ELR (cell line): ENCODE data around the gene LGALS3.

Experiments used
- DNase-seq: peaks from one replicate; pipeline ENCODE4 v3.0.0-alpha.2; 2015; ENCODE audit warnings: low read depth

The LGALS3 gene

DNA sequence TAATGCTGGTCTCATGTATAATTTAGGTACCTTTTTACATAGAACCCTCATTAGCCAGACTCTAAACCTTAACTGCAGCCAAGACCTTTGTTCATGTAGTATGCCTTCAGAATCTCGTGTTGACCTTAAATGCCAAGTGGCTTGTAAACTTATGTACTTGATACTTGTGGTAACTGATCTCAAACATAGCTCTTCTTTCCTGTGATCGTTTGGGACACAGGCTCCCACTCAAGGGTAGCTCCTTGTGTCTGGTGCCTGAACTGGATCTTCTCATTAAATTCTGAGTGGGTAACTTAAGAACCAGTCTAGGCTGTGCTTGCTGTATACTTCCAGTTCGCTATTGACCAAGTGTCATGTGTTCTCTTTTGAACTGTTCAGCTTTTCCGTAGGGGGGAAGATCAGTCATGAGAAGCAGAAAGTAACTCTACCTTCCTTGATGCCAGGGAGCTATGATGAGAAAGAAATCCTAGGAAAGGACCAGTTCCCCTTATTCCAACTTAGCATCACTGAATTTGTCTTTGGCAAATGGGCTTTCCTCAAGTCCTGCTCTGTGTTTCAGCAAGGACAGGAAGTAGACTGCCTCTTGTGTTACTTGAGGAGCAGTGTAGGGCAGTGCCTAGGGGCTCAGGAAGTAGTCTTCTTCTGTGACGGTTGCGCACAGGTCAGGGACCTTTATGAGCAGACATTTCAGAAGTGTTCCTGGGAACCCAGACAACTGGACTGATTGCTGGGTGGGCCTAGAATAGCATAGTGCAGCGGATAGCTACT lies 2.5 kb downstream of the LGALS3 start:
- DNase-seq: peak; percentile 37

DNA sequence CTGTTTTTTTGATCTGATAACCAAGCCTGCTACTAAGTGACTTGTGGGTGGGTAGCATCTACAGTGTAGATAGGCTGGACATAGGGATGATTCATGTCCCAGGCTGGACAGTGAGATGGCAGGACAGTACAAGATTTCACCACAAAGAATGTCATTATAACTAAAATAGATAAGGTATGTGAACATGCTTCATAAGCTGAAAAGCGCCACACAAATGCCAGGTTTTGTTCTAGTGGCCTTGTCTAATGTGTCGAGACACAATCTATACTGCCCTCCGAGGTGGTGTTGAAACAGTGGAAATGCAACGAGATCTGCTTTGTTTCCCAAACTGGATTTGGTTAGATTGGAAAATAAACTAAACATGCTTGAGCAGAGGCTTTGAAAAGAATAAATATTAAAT lies 4.4 kb downstream of the LGALS3 start:
- DNase-seq: peak; percentile 69

DNA sequence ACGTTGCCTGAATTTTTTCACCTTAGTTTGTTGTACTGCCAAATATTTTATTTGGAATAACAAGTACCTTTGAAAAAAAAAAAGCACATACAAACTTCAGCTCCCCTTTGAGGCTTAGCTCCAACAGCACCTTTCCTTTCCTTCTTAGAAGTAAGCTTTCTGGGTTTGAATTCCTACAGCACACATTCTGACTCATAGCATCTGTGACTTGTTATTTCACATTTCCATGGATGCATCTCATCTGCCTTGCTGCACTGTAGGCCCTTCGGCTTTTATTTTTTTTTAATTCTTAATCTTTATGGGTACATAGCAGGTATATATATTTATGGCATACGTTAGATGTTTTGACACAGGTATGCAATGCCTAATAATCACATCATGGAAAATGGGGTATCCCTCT lies 7.2 kb downstream of the LGALS3 start:
- peak; percentile 59 for DNase-seq

- no peak for DNase-seq
Observed at GRCh38 chr14:55136885-55137786, 8.1 kb downstream of the LGALS3 start.

- DNase-seq: no peak
Observed at GRCh38 chr14:55138091-55138490, 9.0 kb downstream of the LGALS3 start.

GRCh38 chr14:55139141-55139540 lies 10.1 kb downstream of the LGALS3 start:
- DNase-seq: no peak

DNA sequence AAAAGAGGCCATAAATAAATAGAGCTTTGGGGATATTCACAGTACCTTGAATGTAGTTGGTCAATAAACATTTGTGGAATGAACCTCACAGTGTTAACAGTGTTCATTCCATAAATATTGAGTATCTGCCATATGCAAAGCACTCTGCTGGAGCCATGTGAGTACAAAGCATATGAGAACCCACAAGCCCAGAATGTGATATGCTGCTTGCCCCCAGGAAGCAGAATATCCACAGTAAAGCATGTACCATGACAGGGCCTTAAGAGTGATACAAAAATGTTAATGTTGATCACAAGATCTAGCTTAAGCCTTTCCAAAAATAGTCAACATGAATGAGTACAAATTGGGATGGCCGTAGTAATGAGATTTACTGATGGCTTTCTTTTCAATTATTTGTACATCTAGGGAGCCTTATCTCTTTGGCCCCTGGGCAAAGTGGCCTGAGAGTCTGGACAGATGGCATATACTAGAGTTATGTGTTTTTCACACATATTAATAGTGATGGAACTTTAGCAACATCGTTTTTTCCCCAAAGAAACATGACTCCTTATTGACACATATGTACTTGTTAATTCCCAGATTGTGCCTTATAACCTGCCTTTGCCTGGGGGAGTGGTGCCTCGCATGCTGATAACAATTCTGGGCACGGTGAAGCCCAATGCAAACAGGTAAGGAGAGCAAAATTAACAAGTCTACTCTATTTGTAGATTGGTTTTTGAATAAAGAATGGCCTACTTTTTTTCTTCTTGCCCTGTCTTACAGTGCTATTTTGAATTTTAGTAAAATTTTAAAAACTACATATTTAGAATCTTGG lies 10.9 kb downstream of the LGALS3 start:
- DNase-seq: no peak

GRCh38 chr14:55141825-55142224 lies 12.8 kb downstream of the LGALS3 start:
- DNase-seq: no peak

DNA sequence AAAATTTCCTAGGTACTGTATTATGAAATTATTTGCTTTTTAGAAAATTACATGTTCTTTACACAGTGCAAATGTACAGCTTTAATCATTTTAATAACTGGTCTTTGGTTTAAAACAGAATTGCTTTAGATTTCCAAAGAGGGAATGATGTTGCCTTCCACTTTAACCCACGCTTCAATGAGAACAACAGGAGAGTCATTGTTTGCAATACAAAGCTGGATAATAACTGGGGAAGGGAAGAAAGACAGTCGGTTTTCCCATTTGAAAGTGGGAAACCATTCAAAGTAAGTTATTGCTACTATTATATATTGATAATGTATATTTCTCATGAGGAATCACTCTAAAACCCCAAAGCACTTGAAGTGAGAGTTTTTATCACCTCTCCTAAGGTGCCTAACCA lies 13.4 kb downstream of the LGALS3 start:
- no peak for DNase-seq

DNA sequence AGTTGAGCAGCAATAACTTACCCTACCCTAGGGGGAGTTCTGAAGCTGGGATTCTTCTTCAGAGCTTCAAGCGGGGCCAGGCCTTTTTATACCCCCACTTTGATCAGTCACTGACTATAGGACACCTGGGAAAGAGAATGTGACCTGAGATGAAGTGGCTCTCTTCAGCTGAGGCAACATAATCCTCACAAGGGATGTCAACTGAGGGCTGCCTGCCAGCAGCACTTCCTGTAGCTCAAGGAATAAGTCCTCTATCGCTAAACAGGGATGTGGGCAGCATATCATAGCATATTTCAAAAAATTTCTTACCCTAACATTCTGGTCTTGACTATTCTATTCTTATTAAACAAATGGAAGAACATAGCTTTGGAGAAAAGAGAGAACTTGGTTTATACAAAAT lies 17.4 kb downstream of the LGALS3 start:
- no peak for DNase-seq

- DNase-seq: no peak
Observed at GRCh38 chr14:55151601-55152000, 22.5 kb downstream of the LGALS3 start.

DNA sequence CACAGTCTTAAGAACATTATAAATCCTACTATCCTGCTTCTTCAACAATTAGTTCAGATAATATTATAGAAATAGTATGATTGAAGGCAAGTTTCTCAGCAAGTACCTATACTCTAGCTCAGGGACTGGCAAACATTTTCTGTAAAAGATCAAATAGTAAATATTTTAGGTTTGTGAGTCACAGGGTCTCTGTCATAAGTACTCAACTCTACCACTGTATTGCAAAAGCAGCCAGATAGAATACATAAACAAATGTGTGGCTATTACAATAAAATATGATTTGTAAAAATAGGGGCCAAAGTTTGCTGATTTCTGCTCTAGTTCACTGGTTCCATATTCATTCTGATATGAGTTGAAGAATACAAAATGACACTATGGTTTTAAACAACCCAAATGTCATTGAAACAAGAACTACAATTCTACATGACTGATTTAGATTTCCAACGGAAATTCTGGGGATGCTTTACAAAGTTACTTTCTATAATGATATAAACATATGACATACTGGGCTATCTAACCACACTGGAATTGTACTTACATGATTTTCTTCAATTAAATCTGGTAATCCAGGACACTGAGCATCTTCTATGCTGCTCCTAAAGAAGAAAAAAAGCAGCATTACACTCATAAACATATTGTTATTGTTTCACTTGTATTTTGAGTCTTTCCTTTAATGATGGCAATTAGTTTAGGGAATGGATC lies 23.2 kb downstream of the LGALS3 start:
- peak; percentile 56 for DNase-seq

DNA sequence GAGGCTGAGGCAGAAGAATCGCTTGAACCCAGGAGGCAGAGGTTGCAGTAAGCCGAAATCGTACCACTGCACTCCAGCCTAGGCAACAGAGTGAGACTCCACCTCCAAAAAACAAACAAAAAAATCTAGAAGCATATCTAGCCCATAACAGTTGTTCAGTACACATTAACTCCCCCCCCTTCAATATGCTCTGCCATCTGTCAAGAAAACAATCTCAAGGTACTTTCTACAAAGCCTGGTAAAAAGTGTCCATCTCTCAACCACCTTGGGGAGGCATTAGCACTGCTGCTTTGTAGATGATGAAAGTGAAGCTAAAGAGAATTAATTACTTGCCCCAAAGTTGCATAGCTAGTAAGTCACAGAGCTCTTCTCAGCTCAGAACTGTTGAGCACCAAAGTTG lies 24.9 kb downstream of the LGALS3 start:
- DNase-seq: no peak

DNA sequence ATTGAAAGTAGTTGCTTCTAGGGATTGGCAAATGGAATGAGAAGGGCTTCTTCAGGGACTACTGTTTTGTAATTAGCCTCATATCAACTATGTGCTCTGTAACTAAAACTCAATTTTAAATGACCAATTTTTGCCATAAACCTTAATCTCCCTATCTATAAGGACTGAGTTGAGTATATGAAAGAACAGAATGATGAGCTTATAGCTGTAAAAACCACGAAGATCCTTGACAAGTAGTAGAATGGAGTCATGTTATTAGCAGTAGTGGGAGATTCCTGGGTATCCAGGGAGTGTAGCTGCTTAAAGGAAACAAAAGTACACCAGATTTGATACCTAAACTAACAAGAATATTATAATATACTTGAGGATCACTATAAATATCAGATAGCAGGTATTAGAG lies 28.0 kb downstream of the LGALS3 start:
- DNase-seq: no peak

DNA sequence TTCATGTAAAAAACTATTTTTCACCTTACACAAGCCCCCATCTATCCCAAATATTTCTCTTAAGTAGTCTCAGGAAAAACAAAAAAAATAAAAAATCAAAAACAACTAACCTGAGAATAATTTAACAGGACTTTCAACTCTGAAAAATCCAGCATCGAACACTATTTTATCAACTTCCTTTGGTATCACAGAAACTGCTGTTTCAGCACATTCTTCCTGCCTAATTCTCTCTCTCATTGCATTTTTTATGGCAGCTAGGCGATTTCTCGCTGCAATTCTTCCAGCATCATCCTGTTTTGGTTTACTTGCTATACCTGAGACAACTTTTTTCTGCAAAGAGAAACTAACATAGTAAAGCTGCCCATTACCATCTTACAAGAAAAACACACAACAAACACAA lies 29.4 kb downstream of the LGALS3 start:
- DNase-seq: no peak

- peak; percentile 64 for DNase-seq
Observed at GRCh38 chr14:55160989-55161388, 31.9 kb downstream of the LGALS3 start.

- no peak for DNase-seq
Observed at GRCh38 chr14:55170526-55170925, 41.5 kb downstream of the LGALS3 start.

- DNase-seq: no peak
Observed at GRCh38 chr14:55180006-55180405, 51.0 kb downstream of the LGALS3 start.

GRCh38 chr14:55180434-55180833 lies 51.4 kb downstream of the LGALS3 start:
- DNase-seq: no peak

DNA sequence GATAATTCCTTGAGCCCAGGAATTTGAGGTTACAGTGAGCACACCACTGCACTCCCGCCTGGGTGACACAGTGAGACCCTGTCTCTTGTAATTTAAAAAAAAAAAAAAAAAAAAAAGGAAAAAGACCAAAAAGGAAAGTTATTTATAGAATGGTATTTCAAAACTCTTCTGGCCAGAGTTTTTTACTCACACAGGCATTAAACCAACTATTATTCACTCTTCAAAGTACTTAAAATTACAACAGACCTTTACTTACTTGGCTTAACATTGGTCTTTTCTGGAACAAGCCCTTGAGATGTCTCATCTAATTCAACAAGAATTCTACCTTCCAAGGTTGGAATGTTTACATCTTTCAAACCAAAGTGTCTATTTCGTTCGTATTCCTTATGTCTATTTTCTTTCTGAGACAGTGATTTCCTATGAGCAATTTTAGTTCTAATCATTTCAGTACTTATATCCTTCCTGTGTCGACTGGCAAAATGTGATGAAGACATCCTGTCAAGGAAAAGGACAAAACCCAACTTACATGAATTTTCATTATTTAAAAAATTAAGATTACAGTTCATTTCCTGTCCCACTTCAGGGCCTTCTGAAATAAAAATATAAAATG lies 59.7 kb downstream of the LGALS3 start:
- no peak for DNase-seq

- DNase-seq: no peak
Observed at GRCh38 chr14:55190906-55191202, 61.8 kb downstream of the LGALS3 start.
